ENCODE results near the gene SOX14.

SOX14 gene

GRCh38 chr3:137759505-137759904 lies 4.6 kb upstream of the SOX14 start:
- Histone ChIP-seq H3K9me2 (replicated peaks; ENCODE audit: control insufficient read depth, low read length) (no peaks in the 10 kb centered on the region), H3K27me3 (ENCODE audit: control insufficient read depth, low read length) (no peaks in the 10 kb centered on the region), H3K27ac (ENCODE audit: low read depth, low read length) (no peak overlapping the region), H3K4me1 (ENCODE audit: control insufficient read depth, low read length) (no peaks in the 10 kb centered on the region), H3K4me2 (ENCODE audit: low read length) (no peak overlapping the region), H3K4me3 (ENCODE audit: low read length) (no peak overlapping the region), H3K9me3 (ENCODE audit: control insufficient read depth, insufficient read depth, low read length) (no peaks in the 10 kb centered on the region), H3K36me3 (ENCODE audit: control insufficient read depth, low read length) (no peaks in the 10 kb centered on the region), H3F3A (ENCODE audit: control insufficient read depth, insufficient read depth) (no peaks in the 10 kb centered on the region), H3K79me2 (ENCODE audit: control insufficient read depth, low read length) (no peaks in the 10 kb centered on the region), H4K20me1 (ENCODE audit: control insufficient read depth, insufficient read depth, low read depth, low read length) (no peaks in the 10 kb centered on the region)
- TF ChIP-seq CTCF (IDR thresholded peaks at IDR 0.05; ENCODE audit: low read depth, low read length, poor library complexity, severe bottlenecking) (no peak), EZH2phosphoT487 (IDR thresholded peaks at IDR 0.05; ENCODE audit: borderline replicate concordance, low read length) (no peak)

- Histone ChIP-seq H3F3A (ENCODE audit: control insufficient read depth, insufficient read depth) (no peaks in the 10 kb centered on the region), H3K4me1 (ENCODE audit: control insufficient read depth, low read length) (no peaks in the 10 kb centered on the region), H3K4me3 (ENCODE audit: low read length) (no peak overlapping the region), H3K27me3 (ENCODE audit: control insufficient read depth, low read length) (no peaks in the 10 kb centered on the region), H3K4me2 (ENCODE audit: low read length) (no peak overlapping the region), H3K36me3 (ENCODE audit: control insufficient read depth, low read length) (no peaks in the 10 kb centered on the region), H3K9me2 (replicated peaks; ENCODE audit: control insufficient read depth, low read length) (no peaks in the 10 kb centered on the region), H4K20me1 (ENCODE audit: control insufficient read depth, insufficient read depth, low read depth, low read length) (no peaks in the 10 kb centered on the region), H3K27ac (ENCODE audit: low read depth, low read length) (no peak overlapping the region), H3K9me3 (ENCODE audit: control insufficient read depth, insufficient read depth, low read length) (no peaks in the 10 kb centered on the region), H3K79me2 (ENCODE audit: control insufficient read depth, low read length) (no peaks in the 10 kb centered on the region)
- TF ChIP-seq EZH2phosphoT487 (IDR thresholded peaks at IDR 0.05; ENCODE audit: borderline replicate concordance, low read length): no peak
- TF ChIP-seq CTCF (IDR thresholded peaks at IDR 0.05; ENCODE audit: low read depth, low read length, poor library complexity, severe bottlenecking): no peak
These were observed 3.6 kb upstream of the SOX14 start for GRCh38 chr3:137760341-137761098.

- no peaks in the 10 kb centered on the region for H3K79me2 ChIP-seq (ENCODE audit: control insufficient read depth, low read length)
- H3K36me3 ChIP-seq (ENCODE audit: control insufficient read depth, low read length): no peaks in the 10 kb centered on the region
- no peak for TF ChIP-seq CTCF (IDR thresholded peaks at IDR 0.05; ENCODE audit: low read depth, low read length, poor library complexity, severe bottlenecking)
- TF ChIP-seq EZH2phosphoT487 (IDR thresholded peaks at IDR 0.05; ENCODE audit: borderline replicate concordance, low read length): no peak
- no peaks in the 10 kb centered on the region for H3K4me1 ChIP-seq (ENCODE audit: control insufficient read depth, low read length)
- no peak overlapping the region for H3K27ac ChIP-seq (ENCODE audit: low read depth, low read length)
- no peaks in the 10 kb centered on the region for H3F3A ChIP-seq (ENCODE audit: control insufficient read depth, insufficient read depth)
- no peaks in the 10 kb centered on the region for H4K20me1 ChIP-seq (ENCODE audit: control insufficient read depth, insufficient read depth, low read depth, low read length)
- H3K27me3 ChIP-seq (ENCODE audit: control insufficient read depth, low read length): peaks cover 3% of the 10 kb centered on the region; the same call in 1 of the 2 replicates
- H3K4me3 ChIP-seq (ENCODE audit: low read length): no peak overlapping the region
- H3K9me3 ChIP-seq (ENCODE audit: control insufficient read depth, insufficient read depth, low read length): no peaks in the 10 kb centered on the region
- no peak overlapping the region for H3K4me2 ChIP-seq (ENCODE audit: low read length)
- no peaks in the 10 kb centered on the region for H3K9me2 ChIP-seq (replicated peaks; ENCODE audit: control insufficient read depth, low read length)
These were observed 3.0 kb upstream of the SOX14 start for GRCh38 chr3:137761099-137761562.

Data from DOHH2 (cell line).